Choroid plexus epithelial cell (primary cell): ENCODE data around the gene IPPK.

Experiments
- DNase-seq: peaks from one replicate; pipeline ENCODE4 v3.0.0-alpha.2; 2010; ENCODE audit warnings: low read depth
- H3K4me3 ChIP-seq: 2 replicates; pipeline ENCODE4 v1.5.1; 2011; ENCODE audit warnings: low read depth, mild to moderate bottlenecking, control low read depth, low read length, moderate library complexity
- CTCF ChIP-seq: conservative IDR thresholded peaks from 2 replicates; pipeline ENCODE4 v1.5.1; 2011; ENCODE audit warnings: low read depth, mild to moderate bottlenecking, control low read depth, inconsistent platforms, low read length, moderate library complexity

Gene IPPK

GRCh38 chr9:92636627-92637026, 33.3 kb downstream of the IPPK start:
- no peak overlapping the region for H3K4me3 ChIP-seq
- TF ChIP-seq CTCF, result peak; percentile 27
- no peak for DNase-seq

GRCh38 chr9:92635760-92636159, 34.2 kb downstream of the IPPK start:
- H3K4me3 ChIP-seq, result no peak overlapping the region
- no peak for TF ChIP-seq CTCF
- no peak for DNase-seq

GRCh38 chr9:92634712-92635605, 35.0 kb downstream of the IPPK start:
- peak; percentile 87 for DNase-seq
- TF ChIP-seq CTCF, result peak; percentile 99
- H3K4me3 ChIP-seq, result no peak overlapping the region

GRCh38 chr9:92633614-92634278, 36.2 kb downstream of the IPPK start:
- no peak overlapping the region for H3K4me3 ChIP-seq
- no peak for DNase-seq
- no peak for TF ChIP-seq CTCF

GRCh38 chr9:92632641-92633040, 37.3 kb downstream of the IPPK start:
- no peak for DNase-seq
- TF ChIP-seq CTCF, result no peak

GRCh38 chr9:92631452-92632343, 38.2 kb downstream of the IPPK start:
- H3K4me3 ChIP-seq, result no peak overlapping the region
- no peak for TF ChIP-seq CTCF
- peak; percentile 86 for DNase-seq

More at GRCh38 chr9:92632641-92633040, 37.3 kb downstream of the IPPK start:
- H3K4me3 ChIP-seq, result no peak overlapping the region
